ENCODE measurements around the gene UBE2H.

DNA sequence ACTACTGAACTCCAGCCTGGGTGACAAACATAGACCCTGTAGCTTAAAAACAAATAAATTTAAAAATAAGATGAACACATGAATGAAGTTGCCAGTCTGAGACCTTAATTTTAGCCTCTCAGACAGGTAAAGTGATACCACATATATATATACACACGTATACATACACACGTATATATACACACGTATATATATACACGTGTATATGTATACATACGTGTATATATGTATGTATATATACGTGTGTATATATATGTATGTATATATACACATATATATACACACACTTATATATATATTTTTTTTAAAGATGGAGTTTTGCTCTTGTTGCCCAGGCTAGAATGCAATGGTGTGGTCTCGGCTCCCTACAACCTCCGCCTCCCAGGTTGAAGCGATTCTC is 62.7 kb downstream of the UBE2H start:
- TF ChIP-seq, protein P1, sequence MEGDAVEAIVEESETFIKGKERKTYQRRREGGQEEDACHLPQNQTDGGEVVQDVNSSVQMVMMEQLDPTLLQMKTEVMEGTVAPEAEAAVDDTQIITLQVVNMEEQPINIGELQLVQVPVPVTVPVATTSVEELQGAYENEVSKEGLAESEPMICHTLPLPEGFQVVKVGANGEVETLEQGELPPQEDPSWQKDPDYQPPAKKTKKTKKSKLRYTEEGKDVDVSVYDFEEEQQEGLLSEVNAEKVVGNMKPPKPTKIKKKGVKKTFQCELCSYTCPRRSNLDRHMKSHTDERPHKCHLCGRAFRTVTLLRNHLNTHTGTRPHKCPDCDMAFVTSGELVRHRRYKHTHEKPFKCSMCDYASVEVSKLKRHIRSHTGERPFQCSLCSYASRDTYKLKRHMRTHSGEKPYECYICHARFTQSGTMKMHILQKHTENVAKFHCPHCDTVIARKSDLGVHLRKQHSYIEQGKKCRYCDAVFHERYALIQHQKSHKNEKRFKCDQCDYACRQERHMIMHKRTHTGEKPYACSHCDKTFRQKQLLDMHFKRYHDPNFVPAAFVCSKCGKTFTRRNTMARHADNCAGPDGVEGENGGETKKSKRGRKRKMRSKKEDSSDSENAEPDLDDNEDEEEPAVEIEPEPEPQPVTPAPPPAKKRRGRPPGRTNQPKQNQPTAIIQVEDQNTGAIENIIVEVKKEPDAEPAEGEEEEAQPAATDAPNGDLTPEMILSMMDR (IDR thresholded peaks at IDR 0.05; ENCODE audit: low read depth, low read length), result no peak
- no peak for TF ChIP-seq MYC (IDR thresholded peaks at IDR 0.05; ENCODE audit: low read depth, low read length)
- TF ChIP-seq, protein P2, sequence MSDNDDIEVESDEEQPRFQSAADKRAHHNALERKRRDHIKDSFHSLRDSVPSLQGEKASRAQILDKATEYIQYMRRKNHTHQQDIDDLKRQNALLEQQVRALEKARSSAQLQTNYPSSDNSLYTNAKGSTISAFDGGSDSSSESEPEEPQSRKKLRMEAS (IDR thresholded peaks at IDR 0.05; ENCODE audit: low read depth, low read length), result no peak
- TF ChIP-seq POLR2A (IDR thresholded peaks at IDR 0.05; ENCODE audit: extremely low read depth, insufficient read length), result no peak

Data from NB4 (cell line).